GM18520 (cell line): ENCODE measurements around the gene DNAH17.

Source experiments
- ATAC-seq: cut with Tn5 transposase; IDR thresholded peaks from one replicate; pipeline ENCODE4 v1.9.1; 2021; ENCODE audit not compliant: unreplicated experiment

Gene DNAH17

GRCh38 chr17:78460951-78461798 is 116.0 kb downstream of the DNAH17 start:
- no peak for ATAC-seq

DNA sequence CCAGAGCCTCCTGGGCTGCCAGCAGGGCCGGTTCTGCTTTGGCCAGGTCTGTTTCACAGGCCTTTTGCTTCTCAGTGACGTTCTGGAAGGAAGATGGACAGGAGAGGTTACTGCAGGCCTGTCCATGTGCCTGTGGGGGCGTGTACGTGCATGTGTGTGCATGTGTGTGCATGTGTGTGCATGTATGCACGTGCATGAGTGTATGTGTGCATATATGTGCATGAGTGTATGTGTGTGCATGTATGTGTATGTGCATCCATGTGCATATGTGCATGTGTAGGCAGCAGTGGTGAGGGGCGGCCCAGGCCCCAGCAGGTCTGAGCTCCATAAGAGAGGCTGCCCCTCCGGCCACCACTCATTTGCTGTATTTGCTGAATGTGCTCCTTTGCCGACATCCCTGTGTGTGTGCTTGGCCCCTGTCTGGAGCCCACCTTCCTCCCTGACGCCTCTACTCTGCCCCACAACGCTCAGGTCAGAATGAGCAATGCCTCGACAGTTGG is 117.0 kb downstream of the DNAH17 start:
- no peak for ATAC-seq

- no peak for ATAC-seq
Observed at GRCh38 chr17:78459696-78460095, 117.5 kb downstream of the DNAH17 start.

DNA sequence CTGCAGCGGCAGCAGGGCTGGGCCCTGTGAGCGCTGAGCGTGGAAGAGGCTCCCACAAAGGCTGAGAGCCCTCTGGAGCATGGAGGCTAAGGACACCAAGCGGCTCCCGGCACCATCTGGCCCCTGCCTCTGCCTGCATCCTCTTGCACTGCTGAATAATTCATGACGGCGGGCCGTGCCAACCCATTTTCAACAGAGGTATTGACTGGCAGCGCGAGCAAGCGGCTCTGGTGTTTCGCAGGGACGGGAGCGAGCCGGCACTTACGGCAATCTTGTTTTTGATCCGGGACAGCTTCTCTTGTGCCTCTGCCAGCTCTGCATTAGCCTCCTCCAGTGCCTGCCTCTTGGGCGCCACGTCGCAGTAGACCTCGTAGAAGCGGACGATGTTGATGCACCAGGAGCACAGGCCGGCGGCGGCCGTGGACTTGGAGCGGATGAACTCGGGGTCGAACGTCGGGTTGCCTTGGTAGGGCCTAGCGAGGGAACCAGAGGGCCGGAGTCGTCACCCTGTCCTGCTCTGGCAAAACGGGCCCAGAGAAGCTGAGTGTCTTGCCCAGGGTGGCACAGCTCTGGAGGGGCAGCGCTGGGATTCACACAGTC is 118.4 kb downstream of the DNAH17 start:
- no peak for ATAC-seq

DNA sequence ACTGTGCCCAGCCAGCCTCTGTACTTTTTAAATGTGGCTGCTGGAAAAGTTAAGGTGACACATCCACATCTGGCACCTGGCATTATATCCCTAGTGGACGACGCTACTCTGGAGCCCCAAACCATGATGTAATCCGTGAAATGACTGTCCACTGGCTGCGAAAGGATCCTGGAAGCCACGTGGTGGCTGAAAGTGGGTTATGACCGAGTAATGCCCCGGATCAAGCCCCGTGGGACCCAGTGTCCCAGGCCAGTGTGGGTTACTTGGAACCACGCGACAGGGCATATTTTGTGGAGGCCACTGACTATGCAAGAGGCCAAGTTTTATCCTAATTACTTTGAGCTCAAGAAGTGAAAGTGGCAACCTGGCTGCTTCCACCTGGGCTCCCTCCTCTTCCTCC is 119.1 kb downstream of the DNAH17 start:
- no peak for ATAC-seq

DNA sequence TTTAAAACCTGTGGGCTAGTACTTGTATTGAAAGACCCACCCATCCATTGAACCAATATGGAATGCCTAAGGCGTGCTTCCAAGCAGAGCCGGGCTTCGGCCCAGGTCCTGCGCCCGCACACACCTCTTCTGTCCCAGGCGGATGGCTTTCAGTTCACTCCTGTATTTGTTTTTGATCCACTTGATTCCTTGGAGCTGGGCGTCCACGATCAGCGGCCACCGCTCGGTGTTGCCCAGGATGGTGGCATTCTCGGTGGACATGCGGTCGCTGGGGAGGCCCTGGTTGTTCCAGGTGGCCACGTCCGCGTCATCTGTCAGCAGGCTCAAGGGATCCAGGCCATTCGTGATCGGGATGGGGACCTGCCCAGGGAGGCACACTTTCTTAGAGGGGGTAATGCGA is 122.8 kb downstream of the DNAH17 start:
- ATAC-seq, result no peak

DNA sequence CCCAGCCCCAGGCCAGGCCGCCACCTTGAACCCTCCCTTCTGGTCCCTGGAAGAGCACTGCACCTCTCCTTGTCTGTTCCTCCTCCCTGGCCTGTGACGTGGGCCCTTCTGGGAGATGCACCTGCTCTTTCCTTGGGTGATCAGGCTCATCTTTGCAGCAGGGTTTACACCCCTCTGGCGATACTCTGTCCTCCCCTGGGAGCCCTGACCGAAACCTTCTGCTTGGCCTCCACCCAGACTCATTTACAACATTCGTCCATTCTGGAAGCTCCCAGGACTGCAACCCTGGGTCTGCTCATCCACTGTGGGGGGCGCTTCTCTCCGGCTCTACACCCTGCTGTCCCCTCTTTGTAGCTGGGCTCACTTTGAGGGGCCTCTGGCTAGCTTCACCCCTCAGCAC is 125.4 kb downstream of the DNAH17 start:
- no peak for ATAC-seq

GRCh38 chr17:78450696-78451345 is 126.4 kb downstream of the DNAH17 start:
- no peak for ATAC-seq

DNA sequence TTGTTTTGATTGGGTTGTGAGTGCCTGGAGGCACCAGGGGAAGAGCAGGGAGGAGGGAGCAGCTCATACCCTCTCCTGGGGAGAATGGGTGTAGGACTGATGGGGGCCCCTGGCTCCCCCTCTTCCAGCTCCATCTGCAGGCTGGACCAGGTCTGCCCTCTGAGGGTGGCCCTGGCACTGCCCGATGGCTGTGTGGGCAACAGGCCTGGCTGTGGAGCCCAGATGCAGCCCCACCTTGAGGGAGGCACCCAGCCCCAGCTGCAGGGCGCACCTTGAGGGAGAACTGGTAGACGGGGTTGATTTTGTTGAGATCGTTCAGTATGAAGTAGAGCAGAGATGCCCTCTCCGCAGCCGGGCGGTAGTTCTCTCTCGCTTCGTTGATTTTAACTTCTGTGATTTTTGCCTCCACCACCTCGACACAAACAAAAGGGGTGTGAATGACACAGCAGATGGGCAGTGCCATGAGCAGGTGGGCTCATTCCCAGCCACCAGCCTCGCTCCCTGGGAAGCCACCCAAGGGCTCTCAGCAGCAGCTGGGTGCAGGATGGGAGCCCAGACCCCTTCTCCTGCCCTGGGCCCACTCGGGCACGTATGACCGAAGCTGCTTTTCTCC is 127.1 kb downstream of the DNAH17 start:
- ATAC-seq, result no peak

GRCh38 chr17:78448356-78448993 is 128.7 kb downstream of the DNAH17 start:
- ATAC-seq, result no peak

DNA sequence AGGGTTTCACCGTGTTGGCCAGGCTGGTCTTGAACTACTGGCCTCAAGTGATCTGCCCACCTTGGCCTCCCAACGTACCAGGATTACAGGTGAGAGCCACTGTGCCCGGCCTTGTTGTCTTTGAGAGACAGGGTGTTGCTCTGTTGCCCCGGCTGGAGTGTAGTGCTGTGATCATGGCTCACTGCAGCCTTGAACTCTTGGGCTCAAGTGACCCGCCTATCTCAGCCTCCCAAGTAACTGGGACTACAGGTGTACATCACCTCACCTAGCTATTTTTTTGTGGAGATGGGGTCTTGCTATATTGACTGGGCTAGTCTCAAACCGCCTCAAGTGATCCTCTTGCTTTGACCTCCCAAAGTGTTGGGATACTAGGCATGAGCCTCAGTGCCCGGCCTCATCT is 130.4 kb downstream of the DNAH17 start:
- ATAC-seq, result no peak

DNA sequence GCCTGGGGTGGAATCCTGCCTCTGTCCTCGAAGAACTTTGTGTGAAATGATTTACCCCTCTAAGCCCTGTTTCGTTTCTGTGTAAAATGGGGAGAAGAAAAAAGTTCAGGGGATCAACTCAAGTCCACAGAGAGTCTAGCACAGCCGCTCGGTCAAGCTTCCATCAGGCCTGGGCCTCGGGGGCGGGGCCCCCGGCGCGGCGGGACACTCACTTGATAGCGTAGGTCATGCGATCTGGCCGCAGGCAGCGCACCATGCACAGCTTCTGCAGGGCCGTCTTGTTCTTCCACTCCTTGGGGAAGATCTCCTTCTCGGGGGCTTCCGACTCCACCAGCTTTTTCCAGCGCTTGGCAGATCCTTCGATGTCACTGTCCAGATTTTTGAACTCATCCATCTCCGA is 132.8 kb downstream of the DNAH17 start:
- ATAC-seq, result no peak

GRCh38 chr17:78442648-78443218 is 134.5 kb downstream of the DNAH17 start:
- no peak for ATAC-seq

- ATAC-seq, result no peak
Observed at GRCh38 chr17:78441271-78441971, 135.8 kb downstream of the DNAH17 start.

- ATAC-seq, result no peak
Observed at GRCh38 chr17:78438694-78439325, 138.4 kb downstream of the DNAH17 start.

DNA sequence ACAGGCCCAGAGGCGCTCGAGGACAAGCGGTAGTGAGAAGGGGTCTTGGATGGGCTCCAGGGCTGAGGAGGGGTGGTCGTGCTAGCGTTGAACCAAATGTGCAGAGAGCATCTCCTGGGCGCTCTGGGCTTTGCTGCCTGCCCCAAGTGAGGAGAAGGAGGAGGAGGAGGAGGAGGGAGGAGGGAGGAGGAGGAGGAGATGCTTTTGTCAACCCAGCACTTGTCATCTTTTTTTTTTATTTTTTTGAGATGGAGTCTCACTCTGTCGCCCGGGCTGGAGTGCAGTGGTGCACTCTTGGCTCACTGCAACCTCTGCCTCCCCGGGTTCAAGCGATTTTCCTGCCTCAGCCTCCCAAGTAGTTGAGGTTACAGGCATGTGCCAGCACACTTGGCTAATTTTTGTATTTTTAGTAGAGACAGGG is 138.9 kb downstream of the DNAH17 start:
- ATAC-seq, result no peak

GRCh38 chr17:78437508-78438169 is 139.6 kb downstream of the DNAH17 start:
- ATAC-seq, result no peak

DNA sequence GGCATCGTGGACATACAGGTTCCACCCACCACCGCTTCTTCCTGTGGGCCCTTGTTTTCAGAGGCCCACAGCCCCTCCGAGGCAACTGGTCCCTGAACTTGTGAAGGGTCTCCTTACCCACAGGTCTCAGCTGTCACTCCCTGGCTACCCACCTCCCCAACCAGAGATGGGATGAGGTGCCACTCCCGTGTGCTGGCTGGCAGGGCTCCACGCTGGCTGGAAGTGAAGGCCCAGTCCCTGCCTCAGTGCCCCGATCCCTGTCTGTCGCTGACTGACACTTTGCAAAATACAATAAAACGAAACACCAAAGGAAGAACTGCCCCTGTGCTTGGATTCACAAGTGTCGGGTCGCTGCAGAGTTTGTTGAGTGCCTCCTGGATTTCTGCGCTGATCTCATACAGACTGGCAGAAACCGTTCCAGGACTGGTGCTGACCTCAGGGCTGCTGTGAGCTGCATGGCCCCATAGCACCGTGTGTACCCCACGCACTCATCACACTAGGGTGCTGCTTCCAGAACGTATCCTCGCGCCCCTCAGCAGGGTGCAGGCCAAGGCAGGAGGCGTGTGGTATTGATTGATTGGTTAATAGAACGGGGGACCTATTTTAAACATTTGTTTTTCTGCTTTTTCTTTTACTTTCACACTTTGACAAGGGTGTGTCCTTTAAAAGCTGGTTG is 141.7 kb downstream of the DNAH17 start:
- no peak for ATAC-seq
